Measurements from ENCODE around the gene DSN1.

The DSN1 gene

DNA sequence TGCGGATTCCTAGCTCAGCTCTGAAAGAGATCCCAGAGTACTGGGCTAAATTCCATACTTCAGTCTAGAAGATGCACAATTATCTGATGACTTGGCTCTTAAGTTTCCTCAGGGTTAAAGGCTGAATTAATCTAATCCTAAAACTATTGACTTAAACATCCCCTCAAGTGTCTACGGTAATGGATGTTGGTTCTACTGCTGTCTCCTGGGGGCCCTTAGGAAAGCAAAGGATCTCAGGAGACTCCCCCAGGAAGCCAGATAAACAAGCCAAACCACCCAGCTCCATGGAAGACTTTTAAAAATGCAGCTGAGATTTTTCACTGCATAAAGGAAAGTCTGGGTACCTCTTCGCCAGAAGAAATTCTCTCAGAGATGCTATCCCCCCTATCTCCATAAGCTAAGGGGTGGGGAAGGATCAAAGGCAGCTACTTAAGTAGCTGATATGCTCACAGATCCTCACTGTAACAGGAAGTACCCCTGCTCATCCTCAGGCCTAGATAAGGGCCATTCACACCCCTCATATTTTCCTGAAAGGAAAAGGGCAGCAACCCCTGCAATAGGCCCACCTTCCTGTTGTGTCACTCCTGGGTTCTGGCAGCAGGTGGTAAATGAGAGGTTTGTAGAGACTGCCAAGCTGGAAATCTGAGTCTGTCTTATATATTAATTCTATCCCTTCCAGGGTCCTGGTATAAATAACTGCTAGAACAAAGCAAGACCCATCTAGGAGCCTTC lies 36.9 kb downstream of the DSN1 start:
- Histone ChIP-seq H3K36me3 (ENCODE audit: control insufficient read depth in 4 of 4, insufficient read depth in 4 of 4, low read length in 3 of 4) (peaks cover 0 to 3% (median 0%) of the 10 kb centered on the region in 4 experiments), H3K27ac (ENCODE audit: insufficient read depth in 1 of 2, low read depth in 1 of 2, low read length in 2 of 2, poor library complexity in 1 of 2, severe bottlenecking in 2 of 2) (no peak overlapping the region), H3K4me3 (ENCODE audit: control insufficient read depth in 1 of 7, extremely low read depth in 1 of 7, insufficient read depth in 4 of 7, low read depth in 2 of 7, low read length in 6 of 7) (no peak overlapping the region), H3K9me3 (ENCODE audit: control extremely low read depth in 1 of 5, control insufficient read depth in 4 of 5, insufficient read depth in 2 of 5, low read depth in 1 of 5, low read length in 4 of 5) (no peaks in the 10 kb centered on the region), H3K4me1 (ENCODE audit: control extremely low read depth in 1 of 4, control insufficient read depth in 4 of 4, insufficient read depth in 4 of 4, low read length in 3 of 4) (peaks cover 3 to 24% (median 13%) of the 10 kb centered on the region in 4 experiments), H3K27me3 (replicated peaks in 2 of 5; ENCODE audit: control insufficient read depth in 4 of 5, insufficient read depth in 5 of 5, low read length in 4 of 5) (no peaks in the 10 kb centered on the region)
- WGBS (ENCODE audit: insufficient coverage), result 100% methylated on average over 1 of the region's 3 CpGs
- POLR2A ChIA-PET, result no interaction called here
- DNase-seq, result no peak
- CTCF ChIA-PET, result interaction anchor here (0.7 to 2.6 kb wide), 7 partner anchors 9 to 127 kb away, joined by 3 to 9 read pairs (median 3); partner anchors contain the start of genes NDRG3 and SLA2

- no peak overlapping the region for H3K4me3 ChIP-seq (ENCODE audit: control insufficient read depth in 1 of 7, extremely low read depth in 1 of 7, insufficient read depth in 4 of 7, low read depth in 2 of 7, low read length in 6 of 7)
- peaks cover 0 to 3% (median 0%) of the 10 kb centered on the region in 4 experiments for H3K36me3 ChIP-seq (ENCODE audit: control insufficient read depth in 4 of 4, insufficient read depth in 4 of 4, low read length in 3 of 4)
- CTCF ChIA-PET, result interaction anchor here (0.9 to 1.2 kb wide), 2 partner anchors 12 to 21 kb away, joined by 3 to 4 read pairs; no protein-coding TSS in a partner anchor
- H3K9me3 ChIP-seq (ENCODE audit: control extremely low read depth in 1 of 5, control insufficient read depth in 4 of 5, insufficient read depth in 2 of 5, low read depth in 1 of 5, low read length in 4 of 5), result no peaks in the 10 kb centered on the region
- POLR2A ChIA-PET, result no interaction called here
- no peaks in the 10 kb centered on the region for H3K27me3 ChIP-seq (replicated peaks in 2 of 5; ENCODE audit: control insufficient read depth in 4 of 5, insufficient read depth in 5 of 5, low read length in 4 of 5)
- DNase-seq, result no peak
- peaks cover 3 to 23% (median 13%) of the 10 kb centered on the region in 4 experiments for H3K4me1 ChIP-seq (ENCODE audit: control extremely low read depth in 1 of 4, control insufficient read depth in 4 of 4, insufficient read depth in 4 of 4, low read length in 3 of 4)
- no peak overlapping the region for H3K27ac ChIP-seq (ENCODE audit: insufficient read depth in 1 of 2, low read depth in 1 of 2, low read length in 2 of 2, poor library complexity in 1 of 2, severe bottlenecking in 2 of 2)
- WGBS (ENCODE audit: insufficient coverage), result 100% methylated on average over 1 of the region's 1 CpG
Observed at GRCh38 chr20:36732456-36732855, 41.1 kb downstream of the DSN1 start.

GRCh38 chr20:36728986-36729385 lies 44.6 kb downstream of the DSN1 start:
- Histone ChIP-seq H3K4me3 (ENCODE audit: control insufficient read depth in 1 of 7, extremely low read depth in 1 of 7, insufficient read depth in 4 of 7, low read depth in 2 of 7, low read length in 6 of 7) (no peak overlapping the region), H3K36me3 (ENCODE audit: control insufficient read depth in 4 of 4, insufficient read depth in 4 of 4, low read length in 3 of 4) (peaks cover 0 to 3% (median 0%) of the 10 kb centered on the region in 4 experiments), H3K27me3 (replicated peaks in 2 of 5; ENCODE audit: control insufficient read depth in 4 of 5, insufficient read depth in 5 of 5, low read length in 4 of 5) (no peaks in the 10 kb centered on the region), H3K27ac (ENCODE audit: insufficient read depth in 1 of 2, low read depth in 1 of 2, low read length in 2 of 2, poor library complexity in 1 of 2, severe bottlenecking in 2 of 2) (no peak overlapping the region), H3K9me3 (ENCODE audit: control extremely low read depth in 1 of 5, control insufficient read depth in 4 of 5, insufficient read depth in 2 of 5, low read depth in 1 of 5, low read length in 4 of 5) (no peaks in the 10 kb centered on the region), H3K4me1 (ENCODE audit: control extremely low read depth in 1 of 4, control insufficient read depth in 4 of 4, insufficient read depth in 4 of 4, low read length in 3 of 4) (peaks cover 0 to 9% (median 5%) of the 10 kb centered on the region in 4 experiments)
- 100% methylated on average over 2 of the region's 3 CpGs for WGBS (ENCODE audit: insufficient coverage)
- ChIA-PET POLR2A (interaction anchor here (0.6 kb wide), 1 partner anchor 273 kb away, joined by 4 read pairs; no protein-coding TSS in a partner anchor), CTCF (interaction anchor here (1.5 to 2.9 kb wide), 2 partner anchors 45 to 116 kb away, joined by 4 to 14 read pairs; partner anchors contain the start of gene DSN1)
- DNase-seq, result peak; percentile 36 to 64 (median 62)

- no peak overlapping the region for H3K27ac ChIP-seq (ENCODE audit: insufficient read depth in 1 of 2, low read depth in 1 of 2, low read length in 2 of 2, poor library complexity in 1 of 2, severe bottlenecking in 2 of 2)
- 100% methylated on average over 2 of the region's 3 CpGs for WGBS (ENCODE audit: insufficient coverage)
- no peaks in the 10 kb centered on the region for H3K36me3 ChIP-seq (ENCODE audit: control insufficient read depth in 4 of 4, insufficient read depth in 4 of 4, low read length in 3 of 4)
- H3K9me3 ChIP-seq (ENCODE audit: control extremely low read depth in 1 of 5, control insufficient read depth in 4 of 5, insufficient read depth in 2 of 5, low read depth in 1 of 5, low read length in 4 of 5), result no peaks in the 10 kb centered on the region
- CTCF ChIA-PET, result interaction anchor here (0.9 to 1.5 kb wide), 2 partner anchors 36 to 121 kb away, joined by 3 read pairs; partner anchors contain the start of gene RAB5IF
- POLR2A ChIA-PET, result no interaction called here
- H3K27me3 ChIP-seq (replicated peaks in 2 of 5; ENCODE audit: control insufficient read depth in 4 of 5, insufficient read depth in 5 of 5, low read length in 4 of 5), result no peaks in the 10 kb centered on the region
- H3K4me1 ChIP-seq (ENCODE audit: control extremely low read depth in 1 of 4, control insufficient read depth in 4 of 4, insufficient read depth in 4 of 4, low read length in 3 of 4), result no peaks in the 10 kb centered on the region
- no peak overlapping the region for H3K4me3 ChIP-seq (ENCODE audit: control insufficient read depth in 1 of 7, extremely low read depth in 1 of 7, insufficient read depth in 4 of 7, low read depth in 2 of 7, low read length in 6 of 7)
- no peak for DNase-seq
Observed at GRCh38 chr20:36726168-36726567, 47.4 kb downstream of the DSN1 start.

DNA sequence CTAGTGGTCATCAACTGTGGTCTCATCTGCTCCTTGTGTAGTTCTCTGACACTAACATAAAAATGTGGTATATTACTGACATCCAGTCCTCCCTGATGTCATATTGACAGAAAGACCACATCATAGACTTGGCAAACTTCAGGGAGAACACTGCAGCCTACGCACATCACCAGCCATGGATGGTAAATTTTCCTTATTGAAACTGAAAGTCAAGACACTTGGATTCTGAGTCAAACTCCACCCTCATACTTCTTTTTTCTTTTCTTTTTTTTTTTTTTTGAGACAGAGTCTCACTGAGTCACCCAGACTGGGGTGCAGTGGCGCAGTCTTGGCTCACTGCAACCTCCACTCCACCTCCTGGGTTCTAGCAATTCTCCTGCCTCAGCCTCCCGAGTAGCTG lies 53.1 kb downstream of the DSN1 start:
- H3K4me1 ChIP-seq (ENCODE audit: control extremely low read depth in 1 of 4, control insufficient read depth in 4 of 4, insufficient read depth in 4 of 4, low read length in 3 of 4), result no peaks in the 10 kb centered on the region
- 86% methylated on average over 1 of the region's 3 CpGs for WGBS (ENCODE audit: insufficient coverage)
- no peaks in the 10 kb centered on the region for H3K36me3 ChIP-seq (ENCODE audit: control insufficient read depth in 4 of 4, insufficient read depth in 4 of 4, low read length in 3 of 4)
- ChIA-PET POLR2A (no interaction called here), CTCF (no interaction called here)
- no peak overlapping the region for H3K27ac ChIP-seq (ENCODE audit: insufficient read depth in 1 of 2, low read depth in 1 of 2, low read length in 2 of 2, poor library complexity in 1 of 2, severe bottlenecking in 2 of 2)
- no peak for DNase-seq
- no peak overlapping the region for H3K4me3 ChIP-seq (ENCODE audit: control insufficient read depth in 1 of 7, extremely low read depth in 1 of 7, insufficient read depth in 4 of 7, low read depth in 2 of 7, low read length in 6 of 7)
- H3K9me3 ChIP-seq (ENCODE audit: control extremely low read depth in 1 of 5, control insufficient read depth in 4 of 5, insufficient read depth in 2 of 5, low read depth in 1 of 5, low read length in 4 of 5), result no peaks in the 10 kb centered on the region
- no peaks in the 10 kb centered on the region for H3K27me3 ChIP-seq (replicated peaks in 2 of 5; ENCODE audit: control insufficient read depth in 4 of 5, insufficient read depth in 5 of 5, low read length in 4 of 5)

GRCh38 chr20:36717657-36718056 lies 55.9 kb downstream of the DSN1 start:
- Histone ChIP-seq H3K27me3 (replicated peaks in 2 of 5; ENCODE audit: control insufficient read depth in 4 of 5, insufficient read depth in 5 of 5, low read length in 4 of 5) (no peaks in the 10 kb centered on the region), H3K4me1 (ENCODE audit: control extremely low read depth in 1 of 4, control insufficient read depth in 4 of 4, insufficient read depth in 4 of 4, low read length in 3 of 4) (no peaks in the 10 kb centered on the region), H3K9me3 (ENCODE audit: control extremely low read depth in 1 of 5, control insufficient read depth in 4 of 5, insufficient read depth in 2 of 5, low read depth in 1 of 5, low read length in 4 of 5) (no peaks in the 10 kb centered on the region), H3K27ac (ENCODE audit: insufficient read depth in 1 of 2, low read depth in 1 of 2, low read length in 2 of 2, poor library complexity in 1 of 2, severe bottlenecking in 2 of 2) (no peak overlapping the region), H3K4me3 (ENCODE audit: control insufficient read depth in 1 of 7, extremely low read depth in 1 of 7, insufficient read depth in 4 of 7, low read depth in 2 of 7, low read length in 6 of 7) (no peak overlapping the region), H3K36me3 (ENCODE audit: control insufficient read depth in 4 of 4, insufficient read depth in 4 of 4, low read length in 3 of 4) (no peaks in the 10 kb centered on the region)
- WGBS (ENCODE audit: insufficient coverage), result 100% methylated on average over 2 of the region's 2 CpGs
- POLR2A ChIA-PET, result no interaction called here
- DNase-seq, result peak; percentile 10 to 38 (median 21)
- CTCF ChIA-PET, result interaction anchor here (1.4 kb wide), 2 partner anchors 37 to 38 kb away, joined by 3 to 4 read pairs; no protein-coding TSS in a partner anchor

- WGBS (ENCODE audit: insufficient coverage), result 100% methylated on average over 2 of the region's 3 CpGs
- ChIA-PET POLR2A (no interaction called here), CTCF (interaction anchor here (0.7 to 1.4 kb wide), 3 partner anchors 29 to 39 kb away, joined by 3 to 4 read pairs (median 3); partner anchors contain the start of gene NDRG3)
Observed at GRCh38 chr20:36717021-36717420, 56.5 kb downstream of the DSN1 start.

More at GRCh38 chr20:36717021-36717420, 56.5 kb downstream of the DSN1 start:
- Histone ChIP-seq H3K36me3 (ENCODE audit: control insufficient read depth in 4 of 4, insufficient read depth in 4 of 4, low read length in 3 of 4) (no peaks in the 10 kb centered on the region), H3K4me3 (ENCODE audit: control insufficient read depth in 1 of 7, extremely low read depth in 1 of 7, insufficient read depth in 4 of 7, low read depth in 2 of 7, low read length in 6 of 7) (no peak overlapping the region), H3K27ac (ENCODE audit: insufficient read depth in 1 of 2, low read depth in 1 of 2, low read length in 2 of 2, poor library complexity in 1 of 2, severe bottlenecking in 2 of 2) (no peak overlapping the region), H3K9me3 (ENCODE audit: control extremely low read depth in 1 of 5, control insufficient read depth in 4 of 5, insufficient read depth in 2 of 5, low read depth in 1 of 5, low read length in 4 of 5) (no peaks in the 10 kb centered on the region), H3K27me3 (replicated peaks in 2 of 5; ENCODE audit: control insufficient read depth in 4 of 5, insufficient read depth in 5 of 5, low read length in 4 of 5) (no peaks in the 10 kb centered on the region), H3K4me1 (ENCODE audit: control extremely low read depth in 1 of 4, control insufficient read depth in 4 of 4, insufficient read depth in 4 of 4, low read length in 3 of 4) (no peaks in the 10 kb centered on the region)
- DNase-seq, result no peak
